Activated T-cell treated with anti-CD3 and anti-CD28 coated beads, Interleukin-2, amount 50 U/mL, for 24 hours (primary cell): Measurements from ENCODE around the gene PRXL2B.

Experiments used
- DNase-seq: peaks from one replicate; pipeline ENCODE4 v3.0.0-alpha.2; 2020
- H3K27ac Mint-ChIP-seq: 2 replicates; pipeline ENCODE4 v1.8.0; 2020; ENCODE audit warnings: mild to moderate bottlenecking, mixed read lengths
- H3K27me3 Mint-ChIP-seq: 2 replicates; pipeline ENCODE4 v1.8.0; 2020; ENCODE audit warnings: mixed read lengths
- H3K36me3 Mint-ChIP-seq: 2 replicates; pipeline ENCODE4 v1.8.0; 2020; ENCODE audit warnings: low read depth, mixed read lengths
- H3K4me1 Mint-ChIP-seq: 2 replicates; pipeline ENCODE4 v1.8.0; 2020; ENCODE audit warnings: low read depth, mixed read lengths
- H3K4me3 Mint-ChIP-seq: 2 replicates; pipeline ENCODE4 v1.8.0; 2020; ENCODE audit warnings: mild to moderate bottlenecking, moderate library complexity, mixed read lengths
- H3K9me3 Mint-ChIP-seq: 2 replicates; pipeline ENCODE4 v1.8.0; 2020; ENCODE audit warnings: mixed read lengths

Gene PRXL2B

DNA sequence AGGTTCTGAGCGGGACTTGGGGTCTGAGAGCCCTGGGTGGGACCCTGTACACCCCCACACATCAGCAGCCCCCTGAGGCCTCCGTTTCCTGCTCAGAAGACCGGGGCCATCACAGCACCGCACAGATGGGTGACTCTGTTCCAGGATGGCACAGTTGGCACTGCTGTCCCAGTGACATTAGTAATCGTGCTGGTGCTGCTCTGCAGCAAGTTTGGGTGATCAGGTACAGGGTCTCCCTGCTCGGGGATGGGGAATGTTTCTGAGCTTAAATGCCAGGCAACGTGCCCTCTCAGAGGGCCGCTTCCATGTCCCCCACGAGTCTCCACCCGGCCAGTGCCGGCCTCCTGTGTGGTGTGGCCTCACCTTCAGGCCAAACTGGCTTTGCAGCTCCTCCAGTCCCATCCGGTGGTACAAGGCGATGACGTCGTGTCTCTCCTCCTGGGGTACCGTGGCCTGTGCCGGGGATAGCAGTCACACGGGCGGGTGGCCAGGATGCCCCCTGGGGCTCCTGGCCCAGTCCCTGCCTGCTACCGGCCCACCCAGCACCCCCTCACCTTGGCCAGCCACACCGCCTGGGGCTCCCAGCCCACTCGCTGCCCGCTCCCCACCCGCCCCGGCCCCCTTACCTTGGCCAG, 17.1 kb downstream of the PRXL2B start:
- H3K4me1 Mint-ChIP-seq = no peaks in the 10 kb centered on the region
- no peak overlapping the region for H3K4me3 Mint-ChIP-seq
- no peaks in the 10 kb centered on the region for H3K27me3 Mint-ChIP-seq
- DNase-seq = no peak
- H3K27ac Mint-ChIP-seq = no peak overlapping the region
- peaks cover under 1% of the 10 kb centered on the region for H3K9me3 Mint-ChIP-seq
- no peaks in the 10 kb centered on the region for H3K36me3 Mint-ChIP-seq

GRCh38 chr1:2604156-2604843, 17.7 kb downstream of the PRXL2B start:
- H3K27ac Mint-ChIP-seq = no peak overlapping the region
- no peaks in the 10 kb centered on the region for H3K27me3 Mint-ChIP-seq
- no peaks in the 10 kb centered on the region for H3K36me3 Mint-ChIP-seq
- no peaks in the 10 kb centered on the region for H3K4me1 Mint-ChIP-seq
- H3K4me3 Mint-ChIP-seq = no peak overlapping the region
- H3K9me3 Mint-ChIP-seq = no peaks in the 10 kb centered on the region
- no peak for DNase-seq

DNA sequence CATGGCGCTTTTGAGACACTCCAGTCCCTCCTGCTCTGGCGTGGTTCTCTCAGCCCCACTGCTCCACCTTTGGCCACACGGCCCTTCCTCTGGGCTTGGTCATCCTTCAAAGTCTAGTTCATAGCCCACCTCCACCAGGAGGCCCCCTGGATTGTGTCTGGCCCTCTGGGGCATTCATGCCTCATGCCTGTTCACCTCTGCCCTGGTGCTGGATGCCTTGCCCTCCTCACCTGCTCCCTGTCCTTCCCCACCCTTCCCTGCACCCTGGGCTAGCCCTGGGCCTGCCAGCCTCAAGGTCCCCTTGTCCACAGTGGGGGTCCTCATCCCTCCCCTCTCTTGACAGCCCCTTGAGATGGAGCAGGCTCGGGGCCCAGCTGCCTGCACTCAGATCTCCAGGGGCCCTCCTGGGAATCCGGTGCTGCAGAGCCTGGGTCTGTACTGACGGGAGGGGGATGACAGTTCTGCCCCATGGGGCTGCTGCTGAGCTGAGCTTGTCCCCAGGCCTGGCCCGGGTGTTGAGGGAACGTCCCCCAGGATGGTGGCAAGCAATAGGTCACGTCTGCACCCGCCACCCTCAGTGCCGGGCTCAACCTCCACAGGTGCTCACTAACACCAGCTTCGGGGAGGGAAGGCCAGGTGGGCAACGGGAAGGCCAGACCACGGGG, 18.4 kb downstream of the PRXL2B start:
- H3K4me3 Mint-ChIP-seq = no peak overlapping the region
- H3K27ac Mint-ChIP-seq = no peak overlapping the region
- no peaks in the 10 kb centered on the region for H3K4me1 Mint-ChIP-seq
- H3K27me3 Mint-ChIP-seq = no peaks in the 10 kb centered on the region
- no peaks in the 10 kb centered on the region for H3K36me3 Mint-ChIP-seq
- no peaks in the 10 kb centered on the region for H3K9me3 Mint-ChIP-seq
- DNase-seq = no peak

DNA sequence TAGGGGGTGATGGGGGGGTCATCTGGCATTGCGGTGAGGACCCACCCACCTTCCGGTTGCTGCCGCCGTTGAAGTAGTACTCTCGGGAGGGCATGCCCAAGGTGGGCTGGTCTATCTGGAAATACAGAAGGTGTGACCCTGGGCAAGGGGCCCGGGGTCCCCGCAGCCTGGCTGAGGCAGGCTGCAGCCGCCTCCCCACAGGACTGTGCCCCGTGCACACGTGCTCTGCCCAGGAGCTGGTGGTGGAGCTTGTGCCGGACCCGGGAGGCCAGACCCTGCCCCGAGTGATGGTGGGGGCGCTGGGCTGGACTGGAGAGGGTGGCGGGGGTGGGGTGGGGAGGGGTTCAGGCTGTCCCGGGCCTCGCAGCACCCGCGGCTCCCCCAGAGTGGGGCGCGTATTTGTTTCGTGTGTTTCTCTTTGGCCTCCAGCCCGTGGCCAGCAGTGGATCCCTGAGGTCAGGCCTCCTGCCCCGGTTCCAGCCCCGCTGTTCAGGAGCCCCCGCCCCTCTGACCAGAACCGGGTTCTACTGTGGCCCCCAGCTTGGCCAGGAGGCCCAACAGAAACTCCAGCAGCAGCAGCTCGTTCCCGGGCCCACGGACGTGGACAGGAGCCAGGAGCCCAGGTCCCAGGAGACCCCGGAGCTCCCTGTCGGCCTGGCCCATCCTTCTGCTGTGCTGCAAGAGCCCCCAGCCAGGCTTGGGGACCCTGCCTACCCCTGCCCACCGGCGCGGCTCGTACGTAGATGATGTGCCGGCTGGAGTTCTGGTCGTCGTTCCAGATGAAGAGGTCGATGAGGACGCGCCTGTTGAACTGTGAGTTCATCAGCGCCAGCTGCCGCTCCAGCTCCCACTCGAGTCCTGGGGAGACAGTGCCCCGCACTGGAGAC, 19.2 kb downstream of the PRXL2B start:
- no peak overlapping the region for H3K4me3 Mint-ChIP-seq
- no peaks in the 10 kb centered on the region for H3K4me1 Mint-ChIP-seq
- no peak overlapping the region for H3K27ac Mint-ChIP-seq
- H3K27me3 Mint-ChIP-seq = no peaks in the 10 kb centered on the region
- no peaks in the 10 kb centered on the region for H3K9me3 Mint-ChIP-seq
- no peaks in the 10 kb centered on the region for H3K36me3 Mint-ChIP-seq
- DNase-seq = peak; percentile 12

- Mint-ChIP-seq H3K4me1 (no peaks in the 10 kb centered on the region), H3K27me3 (no peaks in the 10 kb centered on the region)
Observed at GRCh38 chr1:2606396-2606880, 19.9 kb downstream of the PRXL2B start.

DNA sequence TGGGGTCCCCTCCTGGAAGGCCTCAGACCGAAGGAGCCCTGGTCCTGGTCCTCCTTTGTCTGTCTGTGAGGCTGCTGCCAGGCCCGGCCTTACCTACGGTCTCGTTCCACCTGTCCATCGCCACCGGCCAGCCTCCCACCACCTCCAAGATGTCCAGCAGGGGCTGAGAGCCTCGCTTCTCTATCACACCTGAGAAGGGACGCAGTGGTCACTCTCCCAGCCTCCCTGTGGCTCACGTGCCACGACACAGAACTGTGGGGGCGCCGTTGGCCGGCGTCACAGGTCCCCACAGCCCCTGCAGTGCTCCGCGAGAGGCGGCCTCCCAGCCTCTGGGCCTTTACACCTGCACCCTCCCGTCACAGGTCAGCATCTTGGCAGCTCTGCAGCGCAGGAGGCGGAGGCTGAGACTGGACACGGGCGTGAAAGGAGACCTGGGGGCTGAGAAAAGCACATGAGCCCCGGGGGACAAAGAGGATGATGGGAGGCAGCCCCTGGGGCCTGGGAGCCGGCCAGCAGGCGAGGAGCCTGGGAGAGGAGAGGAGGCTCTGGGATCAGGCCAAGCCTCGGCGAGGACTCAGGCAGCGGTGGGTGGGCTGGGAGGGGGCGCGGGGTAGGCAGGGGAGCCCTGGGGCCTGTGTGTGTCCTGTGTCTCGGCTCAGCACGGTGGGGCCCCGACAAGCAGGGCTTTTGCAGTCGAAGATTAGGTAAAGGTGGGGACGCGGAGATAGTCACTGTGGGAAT, 20.5 kb downstream of the PRXL2B start:
- Mint-ChIP-seq H3K4me3 (no peak overlapping the region), H3K36me3 (no peaks in the 10 kb centered on the region), H3K9me3 (no peaks in the 10 kb centered on the region), H3K27ac (no peak overlapping the region), H3K4me1 (no peaks in the 10 kb centered on the region), H3K27me3 (no peaks in the 10 kb centered on the region)
- peak; percentile 23 for DNase-seq

More at GRCh38 chr1:2606396-2606880, 19.9 kb downstream of the PRXL2B start:
- no peaks in the 10 kb centered on the region for H3K36me3 Mint-ChIP-seq
- no peak overlapping the region for H3K4me3 Mint-ChIP-seq
- no peak overlapping the region for H3K27ac Mint-ChIP-seq
- peak; percentile 25 for DNase-seq
- no peaks in the 10 kb centered on the region for H3K9me3 Mint-ChIP-seq

- Mint-ChIP-seq H3K4me3 (no peak overlapping the region), H3K27ac (no peak overlapping the region), H3K36me3 (no peaks in the 10 kb centered on the region), H3K27me3 (peaks cover 4% of the 10 kb centered on the region), H3K4me1 (no peaks in the 10 kb centered on the region), H3K9me3 (no peaks in the 10 kb centered on the region)
- DNase-seq = peak; percentile 11
Observed at GRCh38 chr1:2607641-2608091, 21.1 kb downstream of the PRXL2B start.

GRCh38 chr1:2609319-2610035, 22.9 kb downstream of the PRXL2B start:
- H3K4me3 Mint-ChIP-seq = no peak overlapping the region
- H3K4me1 Mint-ChIP-seq = no peaks in the 10 kb centered on the region
- DNase-seq = peak; percentile 8
- no peaks in the 10 kb centered on the region for H3K36me3 Mint-ChIP-seq
- no peak overlapping the region for H3K27ac Mint-ChIP-seq
- peaks cover 3% of the 10 kb centered on the region for H3K9me3 Mint-ChIP-seq
- H3K27me3 Mint-ChIP-seq = peaks cover 6% of the 10 kb centered on the region

- Mint-ChIP-seq H3K4me3 (no peak overlapping the region), H3K27ac (no peak overlapping the region), H3K9me3 (peaks cover 5% of the 10 kb centered on the region), H3K36me3 (no peaks in the 10 kb centered on the region), H3K4me1 (no peaks in the 10 kb centered on the region), H3K27me3 (peaks cover 6% of the 10 kb centered on the region)
- DNase-seq = peak; percentile 25
Observed at GRCh38 chr1:2610036-2610959, 23.7 kb downstream of the PRXL2B start.

GRCh38 chr1:2611031-2611501, 24.5 kb downstream of the PRXL2B start:
- H3K27ac Mint-ChIP-seq = no peak overlapping the region
- no peaks in the 10 kb centered on the region for H3K36me3 Mint-ChIP-seq
- H3K27me3 Mint-ChIP-seq = peaks cover 6% of the 10 kb centered on the region
- peaks cover 9% of the 10 kb centered on the region for H3K9me3 Mint-ChIP-seq
- peak; percentile 36 for DNase-seq
- H3K4me1 Mint-ChIP-seq = no peaks in the 10 kb centered on the region
- H3K4me3 Mint-ChIP-seq = no peak overlapping the region

GRCh38 chr1:2611621-2612437, 25.3 kb downstream of the PRXL2B start:
- Mint-ChIP-seq H3K36me3 (no peaks in the 10 kb centered on the region), H3K27ac (no peak overlapping the region), H3K4me1 (no peaks in the 10 kb centered on the region), H3K27me3 (peaks cover 12% of the 10 kb centered on the region), H3K4me3 (no peak overlapping the region), H3K9me3 (peaks cover 16% of the 10 kb centered on the region)
- DNase-seq = peak; percentile 22
